NCI-H146 (cell line): ENCODE results near the gene ACAA1.

Experiments used
- DNase-seq: peaks from one replicate; lab custom pipeline; 2025; lab: John Stamatoyannopoulos, UW

Gene ACAA1

GRCh38 chr3:38118421-38119247, 18.3 kb downstream of the ACAA1 start:
- DNase-seq = no peak

- DNase-seq = peak; percentile 19
Measured at GRCh38 chr3:38117748-38118420, 19.0 kb downstream of the ACAA1 start.

GRCh38 chr3:38117163-38117716, 19.7 kb downstream of the ACAA1 start:
- no peak for DNase-seq

- no peak for DNase-seq
Measured at GRCh38 chr3:38116471-38117162, 20.3 kb downstream of the ACAA1 start.

- DNase-seq = no peak
Measured at GRCh38 chr3:38115645-38116427, 21.1 kb downstream of the ACAA1 start.

GRCh38 chr3:38114875-38115644, 21.9 kb downstream of the ACAA1 start:
- no peak for DNase-seq

- DNase-seq = no peak
Measured at GRCh38 chr3:38114052-38114874, 22.7 kb downstream of the ACAA1 start.

GRCh38 chr3:38112378-38112761, 24.6 kb downstream of the ACAA1 start:
- DNase-seq = no peak

GRCh38 chr3:38111696-38112377, 25.1 kb downstream of the ACAA1 start:
- DNase-seq = no peak

- DNase-seq = no peak
Measured at GRCh38 chr3:38111201-38111600, 25.7 kb downstream of the ACAA1 start.

GRCh38 chr3:38110314-38111050, 26.4 kb downstream of the ACAA1 start:
- no peak for DNase-seq

GRCh38 chr3:38109580-38110313, 27.2 kb downstream of the ACAA1 start:
- no peak for DNase-seq

GRCh38 chr3:38108649-38109579, 28.0 kb downstream of the ACAA1 start:
- no peak for DNase-seq

GRCh38 chr3:38107911-38108648, 28.8 kb downstream of the ACAA1 start:
- DNase-seq = no peak

- no peak for DNase-seq
Measured at GRCh38 chr3:38105525-38105924, 31.4 kb downstream of the ACAA1 start.

GRCh38 chr3:38102444-38102814, 34.5 kb downstream of the ACAA1 start:
- no peak for DNase-seq
